ENCODE results near the gene KIRREL3.

- TF ChIP-seq, protein P1, sequence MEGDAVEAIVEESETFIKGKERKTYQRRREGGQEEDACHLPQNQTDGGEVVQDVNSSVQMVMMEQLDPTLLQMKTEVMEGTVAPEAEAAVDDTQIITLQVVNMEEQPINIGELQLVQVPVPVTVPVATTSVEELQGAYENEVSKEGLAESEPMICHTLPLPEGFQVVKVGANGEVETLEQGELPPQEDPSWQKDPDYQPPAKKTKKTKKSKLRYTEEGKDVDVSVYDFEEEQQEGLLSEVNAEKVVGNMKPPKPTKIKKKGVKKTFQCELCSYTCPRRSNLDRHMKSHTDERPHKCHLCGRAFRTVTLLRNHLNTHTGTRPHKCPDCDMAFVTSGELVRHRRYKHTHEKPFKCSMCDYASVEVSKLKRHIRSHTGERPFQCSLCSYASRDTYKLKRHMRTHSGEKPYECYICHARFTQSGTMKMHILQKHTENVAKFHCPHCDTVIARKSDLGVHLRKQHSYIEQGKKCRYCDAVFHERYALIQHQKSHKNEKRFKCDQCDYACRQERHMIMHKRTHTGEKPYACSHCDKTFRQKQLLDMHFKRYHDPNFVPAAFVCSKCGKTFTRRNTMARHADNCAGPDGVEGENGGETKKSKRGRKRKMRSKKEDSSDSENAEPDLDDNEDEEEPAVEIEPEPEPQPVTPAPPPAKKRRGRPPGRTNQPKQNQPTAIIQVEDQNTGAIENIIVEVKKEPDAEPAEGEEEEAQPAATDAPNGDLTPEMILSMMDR (IDR thresholded peaks at IDR 0.05 in 8 of 11, conservative IDR thresholded peaks at IDR 0.05 in 3 of 11): no peak
- no peak for TF ChIP-seq POLR2A (IDR thresholded peaks at IDR 0.05)
- TF ChIP-seq POLR2AphosphoS5 (IDR thresholded peaks at IDR 0.05): no peak
These were observed 49.6 kb upstream of the KIRREL3 start for GRCh38 chr11:127050186-127050585.
